GM21528 (cell line): ENCODE data around the gene WASF3.
"Not testable (repeated sequence)": the region's sequence is repeated elsewhere in the genome, so short reads cannot be mapped to it uniquely, and the experiment has no call there.

Experiments
- ATAC-seq: cut with Tn5 transposase; IDR thresholded peaks from one replicate; pipeline ENCODE4 v1.9.1; 2021; ENCODE audit warnings: mild to moderate bottlenecking, moderate library complexity; ENCODE audit not compliant: unreplicated experiment, low FRiP score

The WASF3 gene

GRCh38 chr13:26621731-26622401 is 64.4 kb downstream of the WASF3 start:
- no peak for ATAC-seq

- no peak for ATAC-seq
Observed at GRCh38 chr13:26623125-26623524, 65.6 kb downstream of the WASF3 start.

GRCh38 chr13:26624572-26624971 is 67.1 kb downstream of the WASF3 start:
- no peak for ATAC-seq

- ATAC-seq: no peak
Observed at GRCh38 chr13:26626271-26626670, 68.8 kb downstream of the WASF3 start.

- ATAC-seq: no peak
Observed at GRCh38 chr13:26628706-26629105, 71.2 kb downstream of the WASF3 start.

GRCh38 chr13:26629260-26629825 is 71.9 kb downstream of the WASF3 start:
- ATAC-seq: no peak

- ATAC-seq: not testable (repeated sequence)
Observed at GRCh38 chr13:26635634-26636033, 78.2 kb downstream of the WASF3 start.

GRCh38 chr13:26636073-26636472 is 78.6 kb downstream of the WASF3 start:
- not testable (repeated sequence) for ATAC-seq

GRCh38 chr13:26646603-26647002 is 89.1 kb downstream of the WASF3 start:
- no peak for ATAC-seq

GRCh38 chr13:26651234-26651633 is 93.8 kb downstream of the WASF3 start:
- no peak for ATAC-seq

- ATAC-seq: no peak
Observed at GRCh38 chr13:26653310-26653709, 95.8 kb downstream of the WASF3 start.

GRCh38 chr13:26653842-26654241 is 96.4 kb downstream of the WASF3 start:
- ATAC-seq: no peak

- ATAC-seq: no peak
Observed at GRCh38 chr13:26656919-26657318, 99.4 kb downstream of the WASF3 start.

- ATAC-seq: no peak
Observed at GRCh38 chr13:26658448-26659385, 101.2 kb downstream of the WASF3 start.

- ATAC-seq: no peak
Observed at GRCh38 chr13:26660185-26660584, 102.7 kb downstream of the WASF3 start.

- no peak for ATAC-seq
Observed at GRCh38 chr13:26660766-26661165, 103.3 kb downstream of the WASF3 start.

- no peak for ATAC-seq
Observed at GRCh38 chr13:26663791-26664190, 106.3 kb downstream of the WASF3 start.

- ATAC-seq: no peak
Observed at GRCh38 chr13:26664286-26664685, 106.8 kb downstream of the WASF3 start.

GRCh38 chr13:26664876-26665275 is 107.4 kb downstream of the WASF3 start:
- no peak for ATAC-seq

- no peak for ATAC-seq
Observed at GRCh38 chr13:26668357-26669146, 111.1 kb downstream of the WASF3 start.

- ATAC-seq: no peak
Observed at GRCh38 chr13:26673890-26674289, 116.4 kb downstream of the WASF3 start.
